Stomach (tissue), 9 donors: ENCODE data around the gene PARVG. TPM values are rescaled to one million over a fixed set of nuclear protein-coding genes. Genes with fewer than 3 reads are reported as not detected.

ENCODE experiments used
- DNase-seq, 2 donors: peaks; one replicate each; pipeline versions ENCODE4 v3.0.0 to v3.0.0-alpha.2; 2013 to 2019
- H3K27ac ChIP-seq, 5 donors: fragments of 200-600 bp in 4 of 5; sonication (generic) in 4 of 5; one replicate each; pipeline ENCODE4 v1.5.1; 2013 to 2019; ENCODE audit warnings: mild to moderate bottlenecking in 1 of 5, moderate library complexity in 1 of 5
- H3K27me3 ChIP-seq, 3 donors: fragments of 200-600 bp; sonication (generic); one replicate each; pipeline ENCODE4 v1.5.1; 2017 to 2019; ENCODE audit warnings: mixed run types in 1 of 3
- H3K36me3 ChIP-seq, 4 donors: fragments of 200-600 bp; sonication (generic); 1 replicate in 3 of 4; 2 replicates in 1 of 4; pipeline ENCODE4 v1.5.1; 2016 to 2019
- H3K4me1 ChIP-seq, 4 donors: fragments of 200-600 bp; sonication (generic); one replicate each; pipeline ENCODE4 v1.5.1; 2016 to 2019
- H3K4me3 ChIP-seq, 4 donors: fragments of 200-600 bp; sonication (generic) in 3 of 4; one replicate each; pipeline ENCODE4 v1.5.1; 2016 to 2019; ENCODE audit warnings: mild to moderate bottlenecking in 1 of 4
- H3K9me3 ChIP-seq, 4 donors: fragments of 200-600 bp; sonication (generic); one replicate each; pipeline ENCODE4 v1.5.1; 2016 to 2019
- CTCF ChIP-seq, 7 experiments: fragments of 450-650 bp in 4 of 7; fragments of 200-600 bp in 3 of 7; sonication (generic) in 3 of 7; IDR thresholded peaks; one replicate each; pipeline ENCODE4 v1.5.1; 2016 to 2019; ENCODE audit warnings: antibody characterized with exemption in 7 of 7, control low read depth in 2 of 7, mild to moderate bottlenecking in 1 of 7
- EP300 ChIP-seq: sonication (generic); formaldehyde crosslinking; IDR thresholded peaks from one replicate; pipeline ENCODE4 v1.6.1; 2017; ENCODE audit warnings: antibody characterized with exemption
- POLR2A ChIP-seq, 4 donors: fragments of 450-650 bp; IDR thresholded peaks; one replicate each; pipeline ENCODE4 v1.6.1; 2016; ENCODE audit warnings: antibody characterized with exemption in 4 of 4, control low read depth in 2 of 4, mild to moderate bottlenecking in 1 of 4, moderate library complexity in 1 of 4
- POLR2AphosphoS5 ChIP-seq, 3 donors: sonication (generic); formaldehyde crosslinking; IDR thresholded peaks; one replicate each; pipeline ENCODE4 v1.6.1; 2016; ENCODE audit warnings: antibody characterized with exemption in 3 of 3
- WGBS, 5 donors: extraction: QIAGEN DNeasy Blood & Tissue Kit in 3 of 5; methylation state at CpG; one replicate each; pipeline versions ENCODE4 v1.1.5 to v1.1.7; 2013 to 2018; 5-methylcytosine and 5-hydroxymethylcytosine counted together
- intact Hi-C: fragments of 100-400 bp; cut with DNase I; formaldehyde crosslinking; loops from one replicate; pipeline ENCODE4 v1.15.1; 2023; ENCODE audit warnings: low total_unique reads
- polyA plus RNA-seq, 3 donors: library from polyadenylated mRNA; stranded (reverse); fragments of 200-250 nt; gene quantifications; one replicate each; pipeline ENCODE4 v1.2.3, GENCODE V29; 2013
- total RNA-seq, 5 donors: library from RNA; depleted of rRNA; stranded (reverse); fragments of >200 nt; gene quantifications; one replicate each; pipeline versions ENCODE4 v1.1.0 to v1.2.3, GENCODE V29; 2014 to 2016
- donor health status: healthy with polysubstance abuse.
- donor health status: Bipolar disorder and iron deficiency.
- donor health status: healthy.

Gene PARVG
- total and polyA plus RNA-seq, 8 donors, result 5.7 to 78.2 (median 16.7) TPM

DNA sequence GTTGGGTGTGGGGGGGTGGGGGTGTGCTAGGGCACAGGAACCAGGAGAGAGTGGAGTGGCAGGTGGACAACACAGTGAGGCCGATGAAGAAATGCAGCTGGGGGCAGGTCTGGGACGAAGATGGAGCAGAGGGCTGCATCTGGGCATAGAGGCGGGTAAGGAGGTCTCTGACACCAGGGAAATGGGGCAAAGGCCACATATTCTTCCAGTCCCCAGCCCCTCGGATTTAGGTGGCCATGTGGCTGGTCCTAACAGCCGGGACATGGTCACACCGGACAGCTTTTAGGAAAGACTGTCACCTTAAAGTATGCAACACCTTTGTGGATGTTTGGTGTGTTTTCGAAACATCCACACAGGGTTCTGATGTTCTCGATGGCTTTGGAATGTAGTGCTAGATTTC lies 5.0 kb upstream of the PARVG start:
- Histone ChIP-seq H3K27me3 (no peaks in the 10 kb centered on the region), H3K9me3 (no peaks in the 10 kb centered on the region), H3K4me1 (peaks cover 0 to 6% (median 0%) of the 10 kb centered on the region in 4 donors), H3K27ac (no peak overlapping the region), H3K4me3 (no peak overlapping the region), H3K36me3 (peaks cover 0 to 4% (median 0%) of the 10 kb centered on the region in 4 donors)
- TF ChIP-seq POLR2AphosphoS5 (IDR thresholded peaks at IDR 0.05) (no peak), POLR2A (IDR thresholded peaks at IDR 0.05) (no peak), EP300 (no peak), CTCF (IDR thresholded peaks at IDR 0.05) (no peak)
- no peak for DNase-seq
- intact Hi-C loops, result no loop called here
- 68 to 92% (median 83%) methylated on average over 8 of the region's 8 CpGs for WGBS, 5 donors

- no peaks in the 10 kb centered on the region for H3K9me3 ChIP-seq
- no peaks in the 10 kb centered on the region for H3K4me1 ChIP-seq
- intact Hi-C loops, result no loop called here
- no peaks in the 10 kb centered on the region for H3K36me3 ChIP-seq
- DNase-seq, result no peak
- H3K27me3 ChIP-seq, result peaks cover 0 to 32% (median 8%) of the 10 kb centered on the region in 3 donors
- H3K27ac ChIP-seq, result no peak overlapping the region
- no peak overlapping the region for H3K4me3 ChIP-seq
- WGBS, 5 donors, result 48 to 60% (median 58%) methylated on average over 10 of the region's 10 CpGs
- TF ChIP-seq EP300, result no peak
- TF ChIP-seq POLR2AphosphoS5 (IDR thresholded peaks at IDR 0.05), result no peak
- TF ChIP-seq POLR2A (IDR thresholded peaks at IDR 0.05), result no peak
- no peak for TF ChIP-seq CTCF (IDR thresholded peaks at IDR 0.05)
Observed at GRCh38 chr22:44179196-44179988, 1.3 kb upstream of the PARVG start.

DNA sequence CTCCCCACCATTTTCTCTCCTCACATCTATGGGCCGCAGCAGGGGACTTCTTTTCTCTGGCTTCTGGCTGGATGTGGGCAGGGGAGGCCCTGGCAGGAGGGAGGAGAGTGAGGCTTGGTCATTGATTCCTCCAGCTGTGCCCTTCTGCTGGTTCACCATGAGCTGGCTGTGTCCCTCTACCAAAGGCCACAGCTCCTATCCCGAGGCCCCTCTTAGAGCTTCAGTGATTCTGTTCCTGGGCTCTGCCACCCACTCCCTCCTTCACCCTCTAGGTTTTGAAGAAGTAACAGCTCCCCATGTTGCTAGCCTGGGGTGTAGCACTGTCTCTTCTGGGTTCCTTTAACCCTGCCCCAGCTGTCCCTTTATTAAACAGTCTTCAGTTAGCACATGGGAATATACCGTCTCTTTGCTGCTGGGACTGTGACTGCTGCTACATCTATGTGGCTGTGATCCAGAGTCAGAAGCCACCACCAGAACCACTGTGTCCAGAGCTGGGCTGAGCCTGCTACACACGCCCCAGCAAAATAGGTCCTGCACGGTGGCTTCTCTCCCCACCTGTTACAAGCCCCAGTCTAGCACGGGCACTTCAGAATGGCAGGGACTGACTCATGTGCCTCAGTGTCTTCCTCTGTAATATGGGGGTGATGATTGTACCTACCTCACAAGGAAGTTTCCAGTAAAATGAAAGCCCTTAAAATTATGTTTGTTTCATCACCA lies 578 bp upstream of the PARVG start:
- H3K36me3 ChIP-seq, result no peaks in the 10 kb centered on the region
- H3K4me1 ChIP-seq, result no peaks in the 10 kb centered on the region
- H3K9me3 ChIP-seq, result no peaks in the 10 kb centered on the region
- H3K27ac ChIP-seq, result peak overlapping the region in 1 of 5 donors; percentile 81
- no peak for TF ChIP-seq EP300
- no peak for TF ChIP-seq POLR2AphosphoS5 (IDR thresholded peaks at IDR 0.05)
- no peak for TF ChIP-seq POLR2A (IDR thresholded peaks at IDR 0.05)
- TF ChIP-seq CTCF (IDR thresholded peaks at IDR 0.05), result no peak
- intact Hi-C loops, result no loop called here
- H3K27me3 ChIP-seq, result peaks cover 0 to 32% (median 8%) of the 10 kb centered on the region in 3 donors
- no peak for DNase-seq
- no peak overlapping the region for H3K4me3 ChIP-seq
- 73 to 78% (median 76%) methylated on average over 6 of the region's 6 CpGs for WGBS, 5 donors

DNA sequence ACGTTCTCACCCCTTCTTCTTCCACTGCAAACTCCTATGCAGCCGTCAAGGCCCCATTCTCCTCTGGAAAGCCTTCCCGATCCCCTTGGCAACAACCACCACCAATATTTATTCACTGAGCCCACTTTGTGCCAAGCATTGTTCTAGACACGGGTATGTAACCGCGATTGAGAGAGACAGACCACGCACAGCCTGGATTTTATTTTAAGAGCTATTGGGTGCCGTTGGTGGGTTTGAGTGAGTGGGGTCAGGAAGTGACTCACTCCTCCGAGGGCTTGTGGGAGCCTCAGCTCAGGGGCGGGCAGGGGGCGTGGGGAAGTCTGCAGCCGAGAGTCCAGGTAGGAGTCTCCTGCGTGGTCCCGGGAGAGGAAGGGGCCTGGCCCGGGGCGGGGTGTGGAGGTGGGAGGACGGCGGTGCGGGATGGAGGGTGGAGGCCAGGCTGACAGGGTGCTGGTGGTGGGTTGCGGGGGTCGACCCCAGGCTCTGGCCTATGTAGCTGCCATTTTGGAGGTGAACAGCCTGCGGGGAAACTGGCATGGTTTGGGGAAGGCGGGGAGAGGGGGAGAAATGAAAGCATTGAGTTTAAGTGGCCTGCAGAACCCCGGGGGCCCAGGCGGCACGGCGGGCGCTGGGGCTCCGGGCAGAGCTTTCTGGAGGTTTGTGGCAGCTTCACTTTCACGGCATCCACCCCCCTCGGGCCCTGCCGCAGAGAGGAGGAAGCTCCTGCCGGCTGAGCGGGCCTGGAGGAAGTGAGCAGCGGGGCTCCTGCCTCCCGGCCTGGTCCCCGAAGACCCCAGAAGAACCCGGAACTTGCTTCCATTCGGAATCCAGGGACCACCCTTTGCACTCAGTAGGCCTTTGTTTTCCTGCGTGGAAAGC lies 547 bp downstream of the PARVG start:
- Histone ChIP-seq H3K4me3 (peak overlapping the region; percentile 29 to 45 (median 40)), H3K27ac (peak overlapping the region; percentile 37 to 87 (median 64)), H3K36me3 (peaks cover 0 to 7% (median 3%) of the 10 kb centered on the region in 4 donors), H3K9me3 (no peaks in the 10 kb centered on the region), H3K27me3 (peaks cover 0 to 32% (median 8%) of the 10 kb centered on the region in 3 donors), H3K4me1 (no peaks in the 10 kb centered on the region)
- WGBS, 5 donors, result 58 to 65% (median 61%) methylated on average over 29 to 40 of the region's 40 CpGs
- TF ChIP-seq CTCF (IDR thresholded peaks at IDR 0.05), result no peak
- no peak for TF ChIP-seq POLR2AphosphoS5 (IDR thresholded peaks at IDR 0.05)
- TF ChIP-seq POLR2A (IDR thresholded peaks at IDR 0.05), result no peak
- no peak for TF ChIP-seq EP300
- DNase-seq, result peak in 1 of 2 donors; percentile 43
- intact Hi-C loops, result no loop called here
